BLaER1 (cell line): ENCODE results near the gene CRY2.
"Not testable (repeated sequence)": the region's sequence is repeated elsewhere in the genome, so short reads cannot be mapped to it uniquely, and the experiment has no call there.

ENCODE experiments used
- H3K27ac ChIP-seq: shearing (Covaris generic); formaldehyde crosslinking; 2 replicates; pipeline ENCODE4 v1.8.1; 2022
- H3K27me3 ChIP-seq: shearing (Covaris generic); formaldehyde crosslinking; 2 replicates; pipeline ENCODE4 v1.8.1; 2022
- H3K36me3 ChIP-seq: shearing (Covaris generic); formaldehyde crosslinking; 2 replicates; pipeline ENCODE4 v1.8.1; 2022
- H3K4me1 ChIP-seq: shearing (Covaris generic); formaldehyde crosslinking; 2 replicates; pipeline ENCODE4 v1.8.1; 2022
- H3K4me2 ChIP-seq: shearing (Covaris generic); formaldehyde crosslinking; 2 replicates; pipeline ENCODE4 v1.8.1; 2022
- H3K4me3 ChIP-seq: shearing (Covaris generic); formaldehyde crosslinking; 2 replicates; pipeline ENCODE4 v1.8.1; 2022
- H3K9ac ChIP-seq: shearing (Covaris generic); formaldehyde crosslinking; 2 replicates; pipeline ENCODE4 v1.8.1; 2022
- H3K9me3 ChIP-seq: shearing (Covaris generic); formaldehyde crosslinking; 2 replicates; pipeline ENCODE4 v1.8.1; 2022
- H4K20me1 ChIP-seq: shearing (Covaris generic); formaldehyde crosslinking; 2 replicates; pipeline ENCODE4 v1.8.1; 2022
- Cebpa-rat ChIP-seq: shearing (Covaris generic); IDR thresholded peaks from 2 replicates; pipeline ENCODE4 v1.8.1; 2022

The CRY2 gene

GRCh38 chr11:45902452-45903380 is 55.4 kb downstream of the CRY2 start:
- Histone ChIP-seq H3K27me3 (peaks cover 34% of the 10 kb centered on the region), H3K36me3 (no peaks in the 10 kb centered on the region), H3K4me2 (no peak overlapping the region), H3K9ac (no peak overlapping the region), H3K27ac (no peak overlapping the region), H4K20me1 (peaks cover 44% of the 10 kb centered on the region), H3K9me3 (no peaks in the 10 kb centered on the region), H3K4me1 (peaks cover 21% of the 10 kb centered on the region), H3K4me3 (no peak overlapping the region)
- no peak for TF ChIP-seq Cebpa-rat

GRCh38 chr11:45904309-45904915 is 57.1 kb downstream of the CRY2 start:
- H3K9me3 ChIP-seq = no peaks in the 10 kb centered on the region
- peaks cover 34% of the 10 kb centered on the region for H4K20me1 ChIP-seq
- peaks cover 12% of the 10 kb centered on the region for H3K4me1 ChIP-seq
- H3K4me2 ChIP-seq = no peak overlapping the region
- no peak for TF ChIP-seq Cebpa-rat
- no peak overlapping the region for H3K27ac ChIP-seq
- H3K27me3 ChIP-seq = peaks cover 17% of the 10 kb centered on the region
- H3K36me3 ChIP-seq = peaks cover 9% of the 10 kb centered on the region
- no peak overlapping the region for H3K4me3 ChIP-seq
- no peak overlapping the region for H3K9ac ChIP-seq

- H3K9me3 ChIP-seq = no peaks in the 10 kb centered on the region
- H4K20me1 ChIP-seq = peaks cover 40% of the 10 kb centered on the region
- H3K4me2 ChIP-seq = no peak overlapping the region
- no peak for TF ChIP-seq Cebpa-rat
- H3K27ac ChIP-seq = no peak overlapping the region
- H3K4me3 ChIP-seq = no peak overlapping the region
- H3K36me3 ChIP-seq = peaks cover 15% of the 10 kb centered on the region
- H3K9ac ChIP-seq = no peak overlapping the region
- peaks cover 12% of the 10 kb centered on the region for H3K4me1 ChIP-seq
- peaks cover 15% of the 10 kb centered on the region for H3K27me3 ChIP-seq
Observed at GRCh38 chr11:45905095-45905494, 57.8 kb downstream of the CRY2 start.

- H3K4me3 ChIP-seq, H3K4me2 ChIP-seq, H3K4me1 ChIP-seq, H3K27ac ChIP-seq, H3K9me3 ChIP-seq, H3K9ac ChIP-seq: not testable (repeated sequence)
- Histone ChIP-seq H4K20me1 (peaks cover 41% of the 10 kb centered on the region), H3K27me3 (peaks cover 10% of the 10 kb centered on the region), H3K36me3 (peaks cover 20% of the 10 kb centered on the region)
Observed at GRCh38 chr11:45905576-45905975, 58.3 kb downstream of the CRY2 start.

GRCh38 chr11:45906096-45906682 is 58.9 kb downstream of the CRY2 start:
- Histone ChIP-seq H3K36me3 (peaks cover 26% of the 10 kb centered on the region), H3K4me3 (no peak overlapping the region), H3K27ac (no peak overlapping the region), H3K27me3 (peaks cover 4% of the 10 kb centered on the region), H4K20me1 (peaks cover 39% of the 10 kb centered on the region), H3K4me2 (no peak overlapping the region), H3K4me1 (peaks cover 5% of the 10 kb centered on the region; the same call in 1 of the 2 replicates), H3K9me3 (no peaks in the 10 kb centered on the region), H3K9ac (no peak overlapping the region)
- TF ChIP-seq Cebpa-rat = no peak

GRCh38 chr11:45906965-45907611 is 59.8 kb downstream of the CRY2 start, which contains the start of gene FREY1:
FREY1 (minus strand) TSS chr11:45907271; CDS start chr11:45907245, 26 bp downstream.
- H3K4me2 ChIP-seq = no peak within 1 kb of the TSS
- no peaks in the 10 kb centered on the region for H3K27me3 ChIP-seq
- H3K4me3 ChIP-seq = no peak within 1 kb of the TSS
- H3K9me3 ChIP-seq = no peaks in the 10 kb centered on the region
- no peak within 1 kb of the TSS for H3K27ac ChIP-seq
- no peak for TF ChIP-seq Cebpa-rat
- no peak within 1 kb of the TSS for H3K9ac ChIP-seq
- H3K4me1 ChIP-seq = peaks cover 5% of the 10 kb centered on the region; the same call in 1 of the 2 replicates
- peaks cover 35% of the 10 kb centered on the region for H3K36me3 ChIP-seq
- H4K20me1 ChIP-seq = peaks cover 30% of the 10 kb centered on the region

GRCh38 chr11:45907911-45908370 is 60.7 kb downstream of the CRY2 start:
- no peak overlapping the region for H3K27ac ChIP-seq

GRCh38 chr11:45909594-45910475 is 62.6 kb downstream of the CRY2 start:
- Histone ChIP-seq H3K9me3 (no peaks in the 10 kb centered on the region), H3K27ac (no peak overlapping the region), H3K27me3 (no peaks in the 10 kb centered on the region), H3K4me3 (no peak overlapping the region), H3K4me1 (no peaks in the 10 kb centered on the region), H3K9ac (no peak overlapping the region), H3K4me2 (no peak overlapping the region), H3K36me3 (peaks cover 63% of the 10 kb centered on the region), H4K20me1 (peaks cover 49% of the 10 kb centered on the region)
- TF ChIP-seq Cebpa-rat = no peak

More at GRCh38 chr11:45907911-45908370, 60.7 kb downstream of the CRY2 start:
- H3K9me3 ChIP-seq = no peaks in the 10 kb centered on the region
- H3K36me3 ChIP-seq = peaks cover 44% of the 10 kb centered on the region
- H3K4me3 ChIP-seq = no peak overlapping the region
- peaks cover 5% of the 10 kb centered on the region; the same call in 1 of the 2 replicates for H3K4me1 ChIP-seq
- no peaks in the 10 kb centered on the region for H3K27me3 ChIP-seq
- no peak overlapping the region for H3K9ac ChIP-seq
- no peak for TF ChIP-seq Cebpa-rat
- no peak overlapping the region for H3K4me2 ChIP-seq
- peaks cover 31% of the 10 kb centered on the region for H4K20me1 ChIP-seq

- Histone ChIP-seq H3K27me3 (no peaks in the 10 kb centered on the region), H3K4me2 (no peak overlapping the region), H3K9me3 (no peaks in the 10 kb centered on the region), H3K9ac (no peak overlapping the region), H3K4me3 (no peak overlapping the region), H3K36me3 (peaks cover 71% of the 10 kb centered on the region), H4K20me1 (peaks cover 56% of the 10 kb centered on the region), H3K4me1 (no peaks in the 10 kb centered on the region), H3K27ac (no peak overlapping the region)
- TF ChIP-seq Cebpa-rat = no peak
Observed at GRCh38 chr11:45910623-45911022, 63.3 kb downstream of the CRY2 start.
